ENCODE results near the gene PROKR1. TPM values are rescaled to one million over a fixed set of nuclear protein-coding genes. Genes with fewer than 3 reads are reported as not detected.

PROKR1 gene
- polyA plus RNA-seq, 3 donors, result 0.17 to 0.64 (median 0.37) TPM

- DNase-seq (ENCODE audit: extremely low read depth in 1 of 11, low read depth in 9 of 11, low spot score in 4 of 11), result no peak
Measured at GRCh38 chr2:68690851-68691250, 47.5 kb downstream of the PROKR1 start.

GRCh38 chr2:68692511-68692910, 49.1 kb downstream of the PROKR1 start:
- DNase-seq (ENCODE audit: extremely low read depth in 1 of 11, low read depth in 9 of 11, low spot score in 4 of 11), result no peak

GRCh38 chr2:68693951-68694350, 50.6 kb downstream of the PROKR1 start:
- no peak for DNase-seq (ENCODE audit: extremely low read depth in 1 of 11, low read depth in 9 of 11, low spot score in 4 of 11)

GRCh38 chr2:68695971-68696370, 52.6 kb downstream of the PROKR1 start:
- DNase-seq (ENCODE audit: extremely low read depth in 1 of 11, low read depth in 9 of 11, low spot score in 4 of 11), result no peak

DNA sequence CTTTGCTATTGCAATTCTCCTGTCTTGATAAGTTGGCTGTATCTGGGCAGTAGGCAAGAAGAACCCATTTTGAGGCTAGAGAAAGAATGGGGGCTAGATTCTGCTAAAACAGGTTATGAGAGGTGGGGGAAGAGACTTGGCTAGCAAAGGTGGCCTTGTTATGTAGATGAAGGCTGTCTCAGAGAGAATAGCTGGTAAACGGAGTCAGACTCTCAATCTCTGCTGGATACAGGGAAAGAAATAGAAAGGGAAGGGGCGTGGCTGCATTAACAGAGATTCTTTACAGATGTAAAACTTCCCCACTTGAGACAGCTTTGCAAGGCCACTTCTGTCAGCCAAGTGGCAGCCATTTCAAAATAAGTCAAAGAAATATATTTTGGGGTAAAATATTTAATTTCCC, 53.2 kb downstream of the PROKR1 start:
- no peak for DNase-seq (ENCODE audit: extremely low read depth in 1 of 11, low read depth in 9 of 11, low spot score in 4 of 11)

- no peak for DNase-seq (ENCODE audit: extremely low read depth in 1 of 11, low read depth in 9 of 11, low spot score in 4 of 11)
Measured at GRCh38 chr2:68698567-68699377, 55.4 kb downstream of the PROKR1 start.

GRCh38 chr2:68700560-68700959, 57.2 kb downstream of the PROKR1 start:
- no peak for DNase-seq (ENCODE audit: extremely low read depth in 1 of 11, low read depth in 9 of 11, low spot score in 4 of 11)

DNA sequence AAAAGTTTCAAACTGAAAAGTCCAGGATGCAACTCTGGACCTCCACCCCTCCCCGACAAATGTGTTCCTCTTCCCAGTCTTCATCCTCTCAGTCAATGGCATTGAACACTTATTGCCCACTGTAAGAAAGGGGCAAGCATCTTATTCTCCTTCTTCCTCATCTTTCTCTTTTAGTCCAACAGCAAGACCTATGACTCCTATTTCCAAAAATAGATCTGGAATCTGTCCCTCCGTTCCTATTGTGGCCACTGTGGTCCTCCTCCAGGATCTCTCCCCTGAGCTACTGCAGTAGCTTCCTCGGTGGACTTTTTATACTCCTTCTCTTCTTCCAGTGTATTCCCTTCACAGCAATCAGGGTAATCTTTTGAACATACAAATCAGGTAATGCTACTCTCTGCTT, 63.3 kb downstream of the PROKR1 start:
- DNase-seq (ENCODE audit: extremely low read depth in 1 of 11, low read depth in 9 of 11, low spot score in 4 of 11), result no peak

Other genes with a start within 250 kb of the PROKR1 start
- 1 to 10 TPM; 1.6 to 2.1 (median 1.6) TPM for gene FBXO48, start 176.3 kb upstream of the PROKR1 start, polyA plus RNA-seq (ENCODE audit: insufficient read length in 3 of 3)
- gene APLF, start 176.0 kb upstream of the PROKR1 start, polyA plus RNA-seq (ENCODE audit: insufficient read length in 3 of 3), result 1 to 10 TPM; 3.4 to 3.9 (median 3.7) TPM
- gene ARHGAP25, start 91.2 kb downstream of the PROKR1 start, polyA plus RNA-seq (ENCODE audit: insufficient read length in 3 of 3), result 1 to 10 TPM; 5.9 to 8.5 (median 8.3) TPM
- gene BMP10, start 227.8 kb downstream of the PROKR1 start, polyA plus RNA-seq (ENCODE audit: insufficient read length in 3 of 3), result not detected

Measured in renal cortex interstitium (tissue), 11 donors.